GM12878 (cell line): ENCODE data around the gene CCDC88C. TPM values are rescaled to one million over a fixed set of nuclear protein-coding genes. Genes with fewer than 3 reads are reported as not detected.

Experiments
- ATAC-seq: fragments of 200-7000 bp; cut with Tn5 transposase; 3 replicates; pipeline ENCODE4 v1.9.1; 2020; ENCODE audit warnings: mild to moderate bottlenecking, moderate library complexity
- BruUV-seq: library from RNA; stranded (reverse); fragments of 400-500 nt; replicated peaks from 2 replicates; lab custom pipeline; 2021; lab: Mats Ljungman, UMichigan
- CTCF ChIA-PET: fragments of 300-600 bp; sonication (Branson Sonifier 250); formaldehyde crosslinking; extraction: SDS; loops from one replicate; lab custom pipeline; 2021; ENCODE audit warnings: inconsistent platforms; lab: Yijun Ruan, JAX
- POLR2A ChIA-PET: fragments of 350-600 bp; formaldehyde crosslinking; extraction: SDS; loops from one replicate; lab custom pipeline; 2021; ENCODE audit warnings: inconsistent platforms; lab: Charles Lee
- RAD21 ChIA-PET: fragments of 300-600 bp; sonication (Branson Sonifier 250); formaldehyde crosslinking; loops from one replicate; lab custom pipeline; 2023; ENCODE audit warnings: antibody characterized with exemption; ENCODE audit not compliant: unreplicated experiment; lab: Charles Lee
- SMC1A ChIA-PET: fragments of 300-600 bp; sonication (Branson Sonifier 250); formaldehyde crosslinking; loops from one replicate; lab custom pipeline; 2023; ENCODE audit not compliant: unreplicated experiment, uncharacterized antibody; lab: Charles Lee
- DNase-seq: peaks from one replicate; pipeline ENCODE4 v3.0.0-alpha.2; 2011; ENCODE audit warnings: low read depth, low spot score
- FAIRE-seq: peaks from 3 replicates; lab custom pipeline; 2011; peaks lifted over from hg19 to GRCh38; lab: Jason Lieb, UNC
- H2AFZ ChIP-seq: 2 replicates; pipeline ENCODE4 v1.6.0; 2011; ENCODE audit warnings: low read depth, low read length, control low read depth; ENCODE audit not compliant: control insufficient read depth
- H3K27ac ChIP-seq: 2 replicates; pipeline ENCODE4 v1.5.1; 2011; ENCODE audit warnings: control low read depth; ENCODE audit not compliant: control insufficient read depth, insufficient read depth
- H3K27me3 ChIP-seq, 2 experiments: replicated peaks in 1 of 2; 2 replicates each; pipeline versions ENCODE4 v1.6.0 to v1.6.1; 2011; ENCODE audit warnings: low read length in 1 of 2; ENCODE audit not compliant: control insufficient read depth in 2 of 2, insufficient read depth in 2 of 2
- H3K36me3 ChIP-seq, 2 experiments: 2 replicates each; pipeline ENCODE4 v1.5.1; 2011; ENCODE audit warnings: low read length in 1 of 2; ENCODE audit not compliant: control insufficient read depth in 2 of 2, insufficient read depth in 2 of 2
- H3K4me1 ChIP-seq: 2 replicates; pipeline ENCODE4 v1.6.1; 2011; ENCODE audit warnings: mild to moderate bottlenecking, low read length, moderate library complexity, mixed read lengths; ENCODE audit not compliant: control insufficient read depth, insufficient read depth
- H3K4me2 ChIP-seq: 2 replicates; pipeline ENCODE4 v1.6.0; 2011; ENCODE audit warnings: control low read depth; ENCODE audit not compliant: control insufficient read depth, insufficient read depth
- H3K4me3 ChIP-seq: fragments of 200-600 bp; sonication (generic); 2 replicates; pipeline ENCODE4 v1.5.1; 2016
- H3K79me2 ChIP-seq: 2 replicates; pipeline ENCODE4 v1.6.0; 2011; ENCODE audit warnings: low read length; ENCODE audit not compliant: control insufficient read depth, insufficient read depth
- H3K9ac ChIP-seq: 2 replicates; pipeline ENCODE4 v1.8.0; 2011; ENCODE audit warnings: low read length, control low read depth, mixed read lengths; ENCODE audit not compliant: control insufficient read depth, insufficient read depth
- H3K9me3 ChIP-seq: replicated peaks from 3 replicates; pipeline ENCODE4 v1.5.1; 2011; ENCODE audit warnings: mild to moderate bottlenecking, low read length; ENCODE audit not compliant: control insufficient read depth, insufficient read depth
- H4K20me1 ChIP-seq: 2 replicates; pipeline ENCODE4 v1.6.0; 2011; ENCODE audit not compliant: control insufficient read depth, insufficient read depth
- ATF3 ChIP-seq: IDR thresholded peaks from 2 replicates; pipeline ENCODE4 v1.6.1; 2011; ENCODE audit warnings: low read depth, mild to moderate bottlenecking, low read length, moderate library complexity, borderline replicate concordance; ENCODE audit errors: extremely low read depth
- NKRF ChIP-seq: fragments of 450-650 bp; conservative IDR thresholded peaks from 2 replicates; pipeline ENCODE4 v1.6.1; 2017; ENCODE audit warnings: mild to moderate bottlenecking, moderate library complexity
- RAD21 ChIP-seq: IDR thresholded peaks from 2 replicates; pipeline ENCODE4 v1.6.1; 2011; ENCODE audit warnings: mild to moderate bottlenecking, low read depth, low read length, moderate library complexity; ENCODE audit not compliant: insufficient read depth
- SPI1 ChIP-seq: IDR thresholded peaks from 2 replicates; pipeline ENCODE4 v1.6.1; 2011; ENCODE audit warnings: low read depth, mild to moderate bottlenecking, low read length, moderate library complexity, borderline replicate concordance; ENCODE audit not compliant: insufficient read depth
- STAT3 ChIP-seq: IDR thresholded peaks from 2 replicates; pipeline ENCODE4 v1.6.1; 2011; ENCODE audit warnings: low read depth, low read length, improper control_type of control experiment
- SUPT20H ChIP-seq: IDR thresholded peaks from 2 replicates; pipeline ENCODE4 v1.6.1; 2011; ENCODE audit warnings: low read depth, mild to moderate bottlenecking, low read length, moderate library complexity, borderline replicate concordance; ENCODE audit not compliant: control insufficient read depth
- WGBS: methylation state at CpG from one replicate; pipeline ENCODE4 v1.1.6; 2016; ENCODE audit warnings: low lambda C conversion rate; ENCODE audit not compliant: insufficient replicate concordance, insufficient coverage; ENCODE audit errors: missing lambda C conversion rate; 5-methylcytosine and 5-hydroxymethylcytosine counted together
- in situ Hi-C: fragments of 300-500 bp; cut with MboI; formaldehyde crosslinking; loops from 9 replicates; pipeline ENCODE4 v1.14.3; 2018; ENCODE audit warnings: mixed read lengths
- intact Hi-C: fragments of 100-400 bp; cut with micrococcal nuclease; formaldehyde crosslinking; loops from one replicate; pipeline ENCODE4 v1.14.2; 2022; ENCODE audit not compliant: unreplicated experiment
- polyA plus RNA-seq, 11 experiments: library from polyadenylated mRNA; depleted of rRNA in 4 of 11; unstranded in 6 of 11; stranded (reverse) in 5 of 11; fragments of >200 nt; fragmentation: Nextera tagmentation in 4 of 11; fragmentation: Illumina TruSeq in 1 of 11; extraction: Ambion mirVana in 4 of 11; extraction: Trizol in 1 of 11; gene quantifications; 1 replicate in 1 of 11; 2 replicates in 10 of 11; pipeline versions ENCODE4 v1.2.1 to v1.2.3, GENCODE V29; 2011 to 2016; ENCODE audit warnings: inconsistent platforms in 2 of 11, missing spikeins in 2 of 11, low read depth in 1 of 11
- total RNA-seq, 4 experiments: library from RNA; depleted of rRNA in 3 of 4; stranded (reverse); fragments of >200 nt in 3 of 4; fragmentation: Illumina TruSeq in 1 of 4; extraction: Trizol in 1 of 4; gene quantifications; 2 replicates each; pipeline versions ENCODE4 v1.2.1 to v1.2.3, GENCODE V29; 2013 to 2021
- TF ChIP-seq, protein P1 (sequence below): fragments of 450-650 bp; IDR thresholded peaks from 2 replicates; pipeline ENCODE4 v1.6.1; 2018; ENCODE audit warnings: mild to moderate bottlenecking, low read depth, moderate library complexity; ENCODE audit not compliant: partially characterized antibody

Gene CCDC88C
- total and polyA plus RNA-seq, 10 of the 15 experiments (the other 5 are each of a cell fraction or from before 2014, with no cell fraction given): 4.0 to 79.6 (median 36.6) TPM

DNA sequence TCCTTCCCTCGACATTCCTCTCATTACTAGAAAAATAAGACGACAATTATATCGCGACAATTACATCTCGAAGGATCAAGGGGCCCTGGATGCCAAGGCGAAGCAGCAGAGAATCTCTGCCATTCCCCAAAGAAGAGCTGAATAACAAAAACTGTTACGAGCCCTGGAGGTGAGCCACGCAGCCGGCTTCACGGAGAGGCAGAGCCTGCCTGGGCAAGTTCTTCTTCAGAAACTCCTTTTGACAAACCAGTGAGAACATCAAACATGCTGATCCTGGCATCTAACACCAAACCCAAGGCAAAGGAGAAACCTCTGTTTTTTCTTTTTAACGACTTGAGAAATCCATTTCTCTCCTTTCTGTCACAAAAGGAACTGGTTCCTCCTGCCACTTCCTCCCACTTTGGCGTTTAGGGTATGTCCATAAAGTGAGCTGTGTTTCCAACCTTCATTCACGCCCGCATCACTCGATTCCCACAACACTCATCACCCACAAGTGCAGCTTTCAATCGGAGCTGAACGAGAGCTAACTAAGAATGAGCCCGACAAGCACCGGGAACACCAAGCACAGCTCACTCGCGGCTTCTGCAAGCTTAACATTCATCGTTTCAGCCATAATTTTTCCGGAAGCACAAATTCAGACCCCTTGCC is 21.5 kb downstream of the CCDC88C start:
- POLR2A ChIA-PET: interaction anchor here (0.7 to 1.2 kb wide), 4 partner anchors 17 to 46 kb away, joined by 3 to 6 read pairs (median 4); no protein-coding TSS in a partner anchor
- Histone ChIP-seq H3K79me2 (peaks cover 95% of the 10 kb centered on the region), H2AFZ (no peak overlapping the region), H3K9me3 (no peaks in the 10 kb centered on the region), H3K27me3 (no peaks in the 10 kb centered on the region), H4K20me1 (no peaks in the 10 kb centered on the region), H3K4me2 (no peak overlapping the region; the same call in 1 of the 2 replicates), H3K4me3 (0 out of 2 replicates have a peak overlapping the region, but pooled peaks have one; percentile 66), H3K4me1 (peaks cover 73% of the 10 kb centered on the region), H3K27ac (peak overlapping the region; percentile 67; the same call in 1 of the 2 replicates), H3K9ac (no peak overlapping the region), H3K36me3 (peaks cover 8 to 13% of the 10 kb centered on the region in 2 experiments)
- TF ChIP-seq SPI1: peak; percentile 25; the same call in 1 of the 2 replicates
- no peak for TF ChIP-seq RAD21
- 90% methylated on average over 22 of the region's 23 CpGs for WGBS
- SMC1A ChIA-PET: interaction anchor here (0.8 to 7.5 kb wide), 6 partner anchors 15 to 40 kb away, joined by 3 to 89 read pairs (median 6); no protein-coding TSS in a partner anchor
- in situ Hi-C loops: no loop called here
- BruUV-seq: no TSS peak
- no peak for DNase-seq
- RAD21 ChIA-PET: interaction anchor here (7.4 kb wide), 1 partner anchor 17 kb away, joined by 110 read pairs; no protein-coding TSS in a partner anchor
- FAIRE-seq: no peak
- ATAC-seq: no peak
- intact Hi-C loops: loop anchor here (2.0 kb wide), 1 partner anchor 15 kb away; no protein-coding TSS in a partner anchor
- CTCF ChIA-PET: interaction anchor here (0.8 to 1.9 kb wide), 4 partner anchors 10 to 73 kb away, joined by 3 to 4 read pairs (median 4); no protein-coding TSS in a partner anchor

DNA sequence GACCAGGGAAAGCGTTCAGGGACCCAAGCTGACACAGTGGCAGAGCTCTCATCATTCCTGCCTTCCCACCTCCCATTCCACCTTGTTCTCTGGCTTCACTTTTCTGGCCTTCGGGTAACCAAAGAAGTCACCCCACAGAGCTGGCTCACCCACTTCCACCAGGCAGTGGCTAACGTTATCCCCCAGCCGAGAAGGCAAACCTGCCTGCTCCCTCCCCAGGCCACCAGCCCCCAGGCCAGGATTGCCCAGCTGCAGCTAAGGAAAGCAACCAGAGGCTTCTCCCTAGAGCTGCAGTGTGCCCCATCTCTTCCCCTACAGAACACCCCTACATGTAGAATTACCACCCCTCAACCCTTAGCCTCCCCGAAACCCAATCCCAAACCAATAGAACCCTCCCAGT is 22.2 kb downstream of the CCDC88C start:
- FAIRE-seq (no peak), ATAC-seq (no peak), DNase-seq (no peak)
- in situ Hi-C loops: no loop called here
- H4K20me1 ChIP-seq: no peaks in the 10 kb centered on the region
- H3K79me2 ChIP-seq: peaks cover 97% of the 10 kb centered on the region
- ChIA-PET SMC1A (interaction anchor here (1.7 to 7.5 kb wide), 3 partner anchors 20 to 40 kb away, joined by 7 to 89 read pairs (median 10); no protein-coding TSS in a partner anchor), RAD21 (no interaction called here), POLR2A (interaction anchor here (0.5 to 1.2 kb wide), 3 partner anchors 18 to 169 kb away, joined by 3 read pairs; no protein-coding TSS in a partner anchor), CTCF (interaction anchor here (0.7 to 1.9 kb wide), 3 partner anchors 20 to 72 kb away, joined by 3 to 4 read pairs (median 3); no protein-coding TSS in a partner anchor)
- no peak overlapping the region; the same call in 1 of the 2 replicates for H3K27ac ChIP-seq
- H3K36me3 ChIP-seq: peaks cover 13 to 15% of the 10 kb centered on the region in 2 experiments
- BruUV-seq: no TSS peak
- H3K27me3 ChIP-seq: no peaks in the 10 kb centered on the region
- intact Hi-C loops: no loop called here
- H3K9ac ChIP-seq: no peak overlapping the region
- no peaks in the 10 kb centered on the region for H3K9me3 ChIP-seq
- no peak overlapping the region for H2AFZ ChIP-seq
- H3K4me3 ChIP-seq: no peak overlapping the region
- H3K4me1 ChIP-seq: peaks cover 76% of the 10 kb centered on the region
- no peak overlapping the region for H3K4me2 ChIP-seq
- WGBS: 92% methylated on average over 5 of the region's 5 CpGs
- TF ChIP-seq SUPT20H (no peak), NKRF (no peak), RAD21 (no peak), ATF3 (no peak), STAT3 (no peak)
- TF ChIP-seq, protein P1, sequence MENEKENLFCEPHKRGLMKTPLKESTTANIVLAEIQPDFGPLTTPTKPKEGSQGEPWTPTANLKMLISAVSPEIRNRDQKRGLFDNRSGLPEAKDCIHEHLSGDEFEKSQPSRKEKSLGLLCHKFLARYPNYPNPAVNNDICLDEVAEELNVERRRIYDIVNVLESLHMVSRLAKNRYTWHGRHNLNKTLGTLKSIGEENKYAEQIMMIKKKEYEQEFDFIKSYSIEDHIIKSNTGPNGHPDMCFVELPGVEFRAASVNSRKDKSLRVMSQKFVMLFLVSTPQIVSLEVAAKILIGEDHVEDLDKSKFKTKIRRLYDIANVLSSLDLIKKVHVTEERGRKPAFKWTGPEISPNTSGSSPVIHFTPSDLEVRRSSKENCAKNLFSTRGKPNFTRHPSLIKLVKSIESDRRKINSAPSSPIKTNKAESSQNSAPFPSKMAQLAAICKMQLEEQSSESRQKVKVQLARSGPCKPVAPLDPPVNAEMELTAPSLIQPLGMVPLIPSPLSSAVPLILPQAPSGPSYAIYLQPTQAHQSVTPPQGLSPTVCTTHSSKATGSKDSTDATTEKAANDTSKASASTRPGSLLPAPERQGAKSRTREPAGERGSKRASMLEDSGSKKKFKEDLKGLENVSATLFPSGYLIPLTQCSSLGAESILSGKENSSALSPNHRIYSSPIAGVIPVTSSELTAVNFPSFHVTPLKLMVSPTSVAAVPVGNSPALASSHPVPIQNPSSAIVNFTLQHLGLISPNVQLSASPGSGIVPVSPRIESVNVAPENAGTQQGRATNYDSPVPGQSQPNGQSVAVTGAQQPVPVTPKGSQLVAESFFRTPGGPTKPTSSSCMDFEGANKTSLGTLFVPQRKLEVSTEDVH: no peak
